IPS-15b (cell line): ENCODE data around the gene ZBTB7C.
A peak's percentile ranks its signal among the peaks of the same experiment; 100 is the strongest.

Source experiments
- H3K27me3 ChIP-seq: one replicate; pipeline ENCODE4 v1.6.1; 2013; ENCODE audit warnings: low read length; ENCODE audit not compliant: control insufficient read depth, insufficient read depth
- H3K36me3 ChIP-seq: one replicate; pipeline ENCODE4 v1.6.1; 2013; ENCODE audit warnings: low read length; ENCODE audit not compliant: control insufficient read depth, insufficient read depth
- H3K4me1 ChIP-seq: one replicate; pipeline ENCODE4 v1.6.1; 2013; ENCODE audit warnings: mild to moderate bottlenecking, low read length; ENCODE audit not compliant: control insufficient read depth, insufficient read depth
- H3K4me3 ChIP-seq: one replicate; pipeline ENCODE4 v1.5.1; 2013; ENCODE audit warnings: low read depth, low read length
- H3K9ac ChIP-seq: one replicate; pipeline ENCODE4 v1.6.1; 2013; ENCODE audit warnings: low read depth, mild to moderate bottlenecking, low read length
- H3K9me3 ChIP-seq: one replicate; pipeline ENCODE4 v1.6.1; 2013; ENCODE audit warnings: mild to moderate bottlenecking, low read length; ENCODE audit not compliant: control insufficient read depth, insufficient read depth

Gene ZBTB7C

GRCh38 chr18:48138660-48139430, 270.3 kb downstream of the ZBTB7C start:
- Histone ChIP-seq H3K4me1 (peaks cover 4% of the 10 kb centered on the region), H3K27me3 (peaks cover 56% of the 10 kb centered on the region)

GRCh38 chr18:48138210-48138609, 271.0 kb downstream of the ZBTB7C start:
- Histone ChIP-seq H3K36me3 (no peaks in the 10 kb centered on the region), H3K9me3 (no peaks in the 10 kb centered on the region), H3K27me3 (peaks cover 56% of the 10 kb centered on the region), H3K4me1 (peaks cover 4% of the 10 kb centered on the region), H3K9ac (no peak overlapping the region), H3K4me3 (no peak overlapping the region)

More at GRCh38 chr18:48138660-48139430, 270.3 kb downstream of the ZBTB7C start:
- Histone ChIP-seq H3K4me3 (no peak overlapping the region), H3K9ac (no peak overlapping the region), H3K36me3 (no peaks in the 10 kb centered on the region), H3K9me3 (no peaks in the 10 kb centered on the region)

- H3K9ac ChIP-seq: no peak overlapping the region
- peak overlapping the region; percentile 52 for H3K4me3 ChIP-seq
- peaks cover 4% of the 10 kb centered on the region for H3K4me1 ChIP-seq
- peaks cover 56% of the 10 kb centered on the region for H3K27me3 ChIP-seq
- H3K9me3 ChIP-seq: no peaks in the 10 kb centered on the region
- H3K36me3 ChIP-seq: no peaks in the 10 kb centered on the region
These were observed 271.7 kb downstream of the ZBTB7C start for GRCh38 chr18:48137374-48138081.

GRCh38 chr18:48136827-48137373, 272.3 kb downstream of the ZBTB7C start:
- Histone ChIP-seq H3K4me1 (peaks cover 4% of the 10 kb centered on the region), H3K27me3 (peaks cover 56% of the 10 kb centered on the region), H3K4me3 (peak overlapping the region; percentile 52), H3K36me3 (no peaks in the 10 kb centered on the region), H3K9ac (no peak overlapping the region), H3K9me3 (no peaks in the 10 kb centered on the region)

- H3K9ac ChIP-seq: no peak overlapping the region
- peak overlapping the region; percentile 52 for H3K4me3 ChIP-seq
- H3K27me3 ChIP-seq: peaks cover 56% of the 10 kb centered on the region
- H3K36me3 ChIP-seq: no peaks in the 10 kb centered on the region
- H3K4me1 ChIP-seq: peaks cover 2% of the 10 kb centered on the region
- H3K9me3 ChIP-seq: no peaks in the 10 kb centered on the region
These were observed 272.9 kb downstream of the ZBTB7C start for GRCh38 chr18:48136051-48136826.

GRCh38 chr18:48135436-48135966, 273.7 kb downstream of the ZBTB7C start:
- H3K4me3 ChIP-seq: peak overlapping the region; percentile 52
- H3K27me3 ChIP-seq: peaks cover 55% of the 10 kb centered on the region
- no peaks in the 10 kb centered on the region for H3K4me1 ChIP-seq

GRCh38 chr18:48134609-48135008, 274.6 kb downstream of the ZBTB7C start:
- Histone ChIP-seq H3K27me3 (peaks cover 47% of the 10 kb centered on the region), H3K4me1 (peaks cover 3% of the 10 kb centered on the region), H3K36me3 (no peaks in the 10 kb centered on the region), H3K9ac (no peak overlapping the region), H3K9me3 (no peaks in the 10 kb centered on the region), H3K4me3 (no peak overlapping the region)

More at GRCh38 chr18:48135436-48135966, 273.7 kb downstream of the ZBTB7C start:
- Histone ChIP-seq H3K36me3 (no peaks in the 10 kb centered on the region), H3K9ac (no peak overlapping the region), H3K9me3 (no peaks in the 10 kb centered on the region)

GRCh38 chr18:48133671-48134251, 275.4 kb downstream of the ZBTB7C start:
- Histone ChIP-seq H3K4me3 (no peak overlapping the region), H3K36me3 (no peaks in the 10 kb centered on the region), H3K9ac (no peak overlapping the region), H3K9me3 (no peaks in the 10 kb centered on the region), H3K4me1 (peaks cover 3% of the 10 kb centered on the region), H3K27me3 (peaks cover 43% of the 10 kb centered on the region)

GRCh38 chr18:48132797-48133655, 276.2 kb downstream of the ZBTB7C start:
- Histone ChIP-seq H3K4me1 (peaks cover 3% of the 10 kb centered on the region), H3K4me3 (no peak overlapping the region), H3K36me3 (no peaks in the 10 kb centered on the region), H3K27me3 (peaks cover 36% of the 10 kb centered on the region), H3K9me3 (no peaks in the 10 kb centered on the region), H3K9ac (no peak overlapping the region)

GRCh38 chr18:48131042-48131441, 278.1 kb downstream of the ZBTB7C start:
- H3K4me3 ChIP-seq: no peak overlapping the region
- H3K27me3 ChIP-seq: peaks cover 17% of the 10 kb centered on the region
- H3K4me1 ChIP-seq: peaks cover 3% of the 10 kb centered on the region
- H3K9ac ChIP-seq: no peak overlapping the region
- no peaks in the 10 kb centered on the region for H3K9me3 ChIP-seq
- H3K36me3 ChIP-seq: no peaks in the 10 kb centered on the region
